A549 (cell line): ENCODE results near the gene RPL28.

Experiments used
- BHLHE40 ChIP-seq: IDR thresholded peaks from 2 replicates; pipeline ENCODE4 v1.6.1; 2012; ENCODE audit warnings: low read depth, low read length, inconsistent platforms
- CEBPB ChIP-seq, 2 experiments: fragments of >200 bp in 1 of 2; sonication (Bioruptor Twin) in 1 of 2; formaldehyde crosslinking in 1 of 2; IDR thresholded peaks; 2 replicates each; pipeline ENCODE4 v1.6.1; 2012 to 2016
- CHD2 ChIP-seq: fragments of 150-350 bp; IDR thresholded peaks from 2 replicates; pipeline ENCODE4 v1.6.1; 2014; ENCODE audit warnings: low read length; ENCODE audit not compliant: partially characterized antibody
- EHMT2 ChIP-seq: fragments of 200-600 bp; sonication (generic); IDR thresholded peaks from 2 replicates; pipeline ENCODE4 v1.6.1; 2016; ENCODE audit warnings: antibody characterized with exemption, low read depth, mild to moderate bottlenecking, moderate library complexity
- EP300 ChIP-seq, 2 experiments: fragments of >200 bp; sonication (Bioruptor Twin); formaldehyde crosslinking; IDR thresholded peaks; 2 replicates in 1 of 2; 3 replicates in 1 of 2; pipeline ENCODE4 v1.6.1; 2016 to 2017
- JUNB ChIP-seq: fragments of >200 bp; sonication (Bioruptor Twin); formaldehyde crosslinking; IDR thresholded peaks from 2 replicates; pipeline ENCODE4 v1.6.1; 2016
- KDM1A ChIP-seq: fragments of 200-600 bp; sonication (generic); IDR thresholded peaks from 2 replicates; pipeline ENCODE4 v1.6.1; 2016; ENCODE audit warnings: low read depth, mild to moderate bottlenecking
- POLR2A ChIP-seq: IDR thresholded peaks from 2 replicates; pipeline ENCODE4 v1.6.1; 2012; ENCODE audit warnings: mild to moderate bottlenecking, low read length
- SREBF2 ChIP-seq: fragments of 450-650 bp; IDR thresholded peaks from 2 replicates; pipeline ENCODE4 v1.6.1; 2014; ENCODE audit warnings: mild to moderate bottlenecking, moderate library complexity
- TFCP2L1 ChIP-seq: fragments of 250-450 bp; sonication (Bioruptor Pico); IDR thresholded peaks from 2 replicates; pipeline ENCODE4 v1.5.0; 2021; ENCODE audit warnings: mild to moderate bottlenecking
- TF ChIP-seq, protein P1 (sequence below): fragments of >200 bp; sonication (Bioruptor Twin); formaldehyde crosslinking; IDR thresholded peaks from 3 replicates; pipeline ENCODE4 v1.5.1; 2016
- TF ChIP-seq, protein P2 (sequence below): IDR thresholded peaks from 2 replicates; pipeline ENCODE4 v1.6.1; 2012; ENCODE audit warnings: low read depth, borderline replicate concordance

DNA sequence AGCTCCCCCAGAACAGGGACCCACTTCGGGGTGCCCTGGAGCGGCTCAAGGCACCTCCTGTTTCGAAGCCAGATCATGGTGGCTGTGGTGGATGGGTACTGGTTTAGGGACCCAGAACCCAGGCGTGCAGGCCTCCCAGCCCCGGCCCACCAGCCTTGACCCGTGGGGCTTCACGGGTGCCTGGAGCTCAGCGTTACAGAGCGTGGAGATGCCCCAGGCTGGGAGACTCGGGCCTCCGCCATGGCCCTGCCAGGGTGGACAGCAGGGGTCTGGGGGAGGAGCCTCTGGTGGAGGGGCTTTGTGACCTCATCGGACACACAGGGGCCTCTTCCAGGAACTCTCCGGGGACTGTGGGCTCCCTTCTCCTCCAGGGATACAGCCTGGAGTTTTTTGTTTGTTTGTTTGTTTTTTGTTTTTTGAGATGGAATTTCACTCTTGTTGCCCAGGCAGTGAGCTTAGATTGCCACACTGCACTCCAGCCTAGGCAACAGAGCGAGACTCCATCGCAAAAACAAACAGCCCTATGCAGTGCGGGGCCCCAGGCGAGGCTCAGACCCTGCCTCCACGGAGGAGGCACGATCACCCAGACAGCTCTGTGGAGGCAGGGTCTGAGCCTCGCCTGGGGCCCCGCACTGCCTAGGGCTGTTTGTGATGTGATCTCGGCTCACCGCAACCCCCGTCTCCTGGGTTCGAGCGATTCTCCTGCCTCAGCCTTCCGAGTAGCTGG, 22.6 kb upstream of the RPL28 start, which contains the start of gene GARIN5B:
- TF ChIP-seq KDM1A, result no peak
- no peak for TF ChIP-seq EP300 (IDR thresholded peaks at IDR 0.05)
- TF ChIP-seq, protein P1, sequence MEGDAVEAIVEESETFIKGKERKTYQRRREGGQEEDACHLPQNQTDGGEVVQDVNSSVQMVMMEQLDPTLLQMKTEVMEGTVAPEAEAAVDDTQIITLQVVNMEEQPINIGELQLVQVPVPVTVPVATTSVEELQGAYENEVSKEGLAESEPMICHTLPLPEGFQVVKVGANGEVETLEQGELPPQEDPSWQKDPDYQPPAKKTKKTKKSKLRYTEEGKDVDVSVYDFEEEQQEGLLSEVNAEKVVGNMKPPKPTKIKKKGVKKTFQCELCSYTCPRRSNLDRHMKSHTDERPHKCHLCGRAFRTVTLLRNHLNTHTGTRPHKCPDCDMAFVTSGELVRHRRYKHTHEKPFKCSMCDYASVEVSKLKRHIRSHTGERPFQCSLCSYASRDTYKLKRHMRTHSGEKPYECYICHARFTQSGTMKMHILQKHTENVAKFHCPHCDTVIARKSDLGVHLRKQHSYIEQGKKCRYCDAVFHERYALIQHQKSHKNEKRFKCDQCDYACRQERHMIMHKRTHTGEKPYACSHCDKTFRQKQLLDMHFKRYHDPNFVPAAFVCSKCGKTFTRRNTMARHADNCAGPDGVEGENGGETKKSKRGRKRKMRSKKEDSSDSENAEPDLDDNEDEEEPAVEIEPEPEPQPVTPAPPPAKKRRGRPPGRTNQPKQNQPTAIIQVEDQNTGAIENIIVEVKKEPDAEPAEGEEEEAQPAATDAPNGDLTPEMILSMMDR, result no peak
- no peak for TF ChIP-seq CEBPB (IDR thresholded peaks at IDR 0.05)
- no peak for TF ChIP-seq EHMT2
- no peak for TF ChIP-seq POLR2A
- TF ChIP-seq, protein P2, sequence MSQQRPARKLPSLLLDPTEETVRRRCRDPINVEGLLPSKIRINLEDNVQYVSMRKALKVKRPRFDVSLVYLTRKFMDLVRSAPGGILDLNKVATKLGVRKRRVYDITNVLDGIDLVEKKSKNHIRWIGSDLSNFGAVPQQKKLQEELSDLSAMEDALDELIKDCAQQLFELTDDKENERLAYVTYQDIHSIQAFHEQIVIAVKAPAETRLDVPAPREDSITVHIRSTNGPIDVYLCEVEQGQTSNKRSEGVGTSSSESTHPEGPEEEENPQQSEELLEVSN, result no peak
- no peak for TF ChIP-seq JUNB
- no peak for TF ChIP-seq CHD2
- TF ChIP-seq BHLHE40, result no peak
- no peak for TF ChIP-seq SREBF2
- TF ChIP-seq TFCP2L1 (CRISPR knock-in tag), result peak; percentile 69; the same call in 1 of the 2 replicates
